Measurements from ENCODE around the gene NOL3. TPM values are rescaled to one million over a fixed set of nuclear protein-coding genes. Genes with fewer than 3 reads are reported as not detected.
A peak's percentile ranks its signal among the peaks of the same experiment; 100 is the strongest.

The NOL3 gene
- total and polyA plus RNA-seq, 2 of the 13 experiments (the other 11 are each of a cell fraction or from before 2014, with no cell fraction given): 5.7 to 20.5 TPM

GRCh38 chr16:67164599-67165061 lies 5.7 kb upstream of the NOL3 start, which contains the start of gene HSF4 (continued):
- TF ChIP-seq PRDM10 (CRISPR knock-in tag; IDR thresholded peaks at IDR 0.05; ENCODE audit: low read depth): no peak
- TF ChIP-seq ZSCAN5A (CRISPR knock-in tag; IDR thresholded peaks at IDR 0.05; ENCODE audit: borderline replicate concordance): peak; percentile 92; the same call in 1 of the 2 replicates
- TF ChIP-seq DMTF1 (CRISPR knock-in tag; IDR thresholded peaks at IDR 0.05): no peak
- TF ChIP-seq ZBTB10 (CRISPR knock-in tag; IDR thresholded peaks at IDR 0.05; ENCODE audit: borderline replicate concordance): peak; percentile 86; the same call in 1 of the 2 replicates
- peak; percentile 54 for TF ChIP-seq AGO2 (optimal IDR thresholded peaks at IDR 0.05; ENCODE audit: low read depth, low read length)
- no peak for TF ChIP-seq RFX3 (CRISPR knock-in tag; IDR thresholded peaks at IDR 0.05)
- peak; percentile 66 for TF ChIP-seq ZNF205 (CRISPR knock-in tag; IDR thresholded peaks at IDR 0.05)
- peak; percentile 78 for TF ChIP-seq FOXP4 (CRISPR knock-in tag; IDR thresholded peaks at IDR 0.05)
- TF ChIP-seq ZFY (CRISPR knock-in tag; IDR thresholded peaks at IDR 0.05): peak; percentile 85
- peak; percentile 74; the same call in 1 of the 2 replicates for TF ChIP-seq SIN3A (IDR thresholded peaks at IDR 0.05; ENCODE audit: borderline replicate concordance, low read depth, low read length)
- TF ChIP-seq ZNF607 (CRISPR knock-in tag; IDR thresholded peaks at IDR 0.05; ENCODE audit: borderline replicate concordance): peak; percentile 95
- TF ChIP-seq PATZ1 (CRISPR knock-in tag; IDR thresholded peaks at IDR 0.05): peak; percentile 92
